ENCODE results near the gene HS3ST5.
"Not testable (repeated sequence)": the region's sequence is repeated elsewhere in the genome, so short reads cannot be mapped to it uniquely, and the experiment has no call there.

The HS3ST5 gene

DNA sequence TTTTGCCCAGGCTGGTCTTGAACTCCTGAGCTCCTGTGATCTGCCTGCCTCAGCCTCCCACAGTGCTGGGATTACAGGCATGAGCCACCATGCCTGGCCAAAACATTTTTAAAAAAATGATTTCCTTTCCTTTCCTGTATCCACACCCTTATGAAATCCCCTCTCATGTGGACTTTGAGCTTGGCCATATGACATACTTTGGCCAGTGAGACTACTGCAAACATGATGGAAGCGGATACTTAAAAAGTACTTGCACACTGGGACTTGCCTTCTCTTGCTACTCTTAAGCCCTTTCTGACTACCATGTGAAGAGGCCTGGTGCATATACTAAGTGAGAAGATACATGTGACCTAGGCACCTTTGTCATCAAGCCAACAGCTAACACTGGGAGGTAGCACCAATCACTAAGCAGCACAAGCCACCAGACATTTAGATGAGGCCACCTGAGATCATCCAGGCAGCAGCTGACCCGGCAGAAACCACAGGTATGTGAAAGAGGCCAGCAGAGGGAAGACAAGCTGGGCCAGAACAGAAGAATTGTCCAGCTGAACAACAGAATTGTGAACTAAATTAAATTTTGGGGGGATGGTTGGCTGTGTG, 293.4 kb downstream of the HS3ST5 start:
- Histone ChIP-seq H3K36me3 (ENCODE audit: control insufficient read depth in 5 of 5, insufficient read depth in 5 of 5, low read length in 5 of 5) (no peaks in the 10 kb centered on the region), H3K27ac (ENCODE audit: low read depth, low read length) (no peak overlapping the region), H3K9ac (ENCODE audit: low read length in 5 of 5) (no peak overlapping the region), H3K27me3 (ENCODE audit: control insufficient read depth in 5 of 5, insufficient read depth in 4 of 5, low read length in 5 of 5) (no peaks in the 10 kb centered on the region), H3K9me3 (ENCODE audit: control insufficient read depth in 5 of 5, low read length in 5 of 5) (peaks cover 0 to 3% (median 0%) of the 10 kb centered on the region in 5 donors), H3K4me3 (ENCODE audit: low read depth in 1 of 5, low read length in 5 of 5) (no peak overlapping the region), H3K4me1 (ENCODE audit: control insufficient read depth in 5 of 5, insufficient read depth in 5 of 5, low read length in 5 of 5) (no peaks in the 10 kb centered on the region)

DNA sequence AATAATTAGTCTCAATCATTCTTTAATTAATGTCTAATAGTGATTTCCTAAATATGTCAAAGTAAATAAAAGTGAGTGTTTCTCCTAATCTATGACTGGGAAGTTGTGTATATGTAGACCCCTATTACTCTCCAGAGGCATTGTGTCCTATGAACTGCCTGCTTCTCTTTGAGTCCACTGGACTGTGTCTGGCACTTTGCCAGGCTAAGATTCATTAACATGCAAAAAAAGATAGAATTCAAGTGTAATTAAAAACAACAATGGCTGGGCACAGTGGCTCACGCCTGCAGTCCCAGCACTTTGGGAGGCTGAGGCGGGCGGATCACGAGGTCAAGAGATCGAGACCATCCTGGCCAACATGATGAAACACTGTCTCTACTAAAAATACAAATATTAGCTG, 298.3 kb downstream of the HS3ST5 start:
- H3K9me3 ChIP-seq (ENCODE audit: control insufficient read depth in 5 of 5, low read length in 5 of 5) = not testable (repeated sequence)

DNA sequence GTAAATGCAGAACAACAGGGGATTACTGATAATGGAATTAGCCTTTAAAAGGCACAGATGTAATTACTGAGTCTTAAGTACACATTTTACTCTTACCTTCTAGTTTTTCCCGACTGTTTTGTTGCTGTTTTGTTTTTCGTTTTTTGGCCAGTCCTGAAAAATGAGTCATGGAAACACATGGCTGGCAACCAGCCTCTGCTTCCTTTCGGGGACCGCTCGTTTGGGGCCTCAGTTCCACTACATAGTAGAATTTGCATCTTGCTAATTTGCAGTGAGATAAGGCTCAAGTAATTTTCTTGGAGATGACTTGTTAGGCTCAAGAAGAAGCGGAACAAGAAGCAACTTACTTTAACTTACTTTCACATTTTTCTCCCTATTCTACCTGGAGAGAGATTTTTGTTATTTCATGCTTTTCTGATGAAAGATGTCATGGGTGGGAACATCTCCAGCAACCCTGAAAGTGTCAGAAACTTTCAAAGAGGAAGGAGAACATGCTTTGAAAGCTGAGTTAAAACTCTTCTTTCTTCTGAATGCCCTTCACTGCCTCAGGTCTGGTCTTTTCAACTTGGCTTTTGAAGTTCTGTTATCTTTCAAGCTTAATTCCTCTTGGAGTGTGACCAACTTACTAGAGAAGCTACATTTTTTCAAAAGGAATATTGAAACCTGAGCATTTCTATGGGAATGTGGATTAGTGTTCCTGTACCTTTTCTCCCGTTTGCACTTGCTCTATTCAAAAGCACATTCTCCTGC, 300.4 kb downstream of the HS3ST5 start:
- Histone ChIP-seq H3K27ac (ENCODE audit: low read depth, low read length) (no peak overlapping the region), H3K36me3 (ENCODE audit: control insufficient read depth in 5 of 5, insufficient read depth in 5 of 5, low read length in 5 of 5) (no peaks in the 10 kb centered on the region), H3K9ac (ENCODE audit: low read length in 5 of 5) (no peak overlapping the region), H3K4me1 (ENCODE audit: control insufficient read depth in 5 of 5, insufficient read depth in 5 of 5, low read length in 5 of 5) (peaks cover 0 to 23% (median 16%) of the 10 kb centered on the region in 5 donors), H3K4me3 (ENCODE audit: low read depth in 1 of 5, low read length in 5 of 5) (no peak overlapping the region), H3K9me3 (ENCODE audit: control insufficient read depth in 5 of 5, low read length in 5 of 5) (no peaks in the 10 kb centered on the region), H3K27me3 (ENCODE audit: control insufficient read depth in 5 of 5, insufficient read depth in 4 of 5, low read length in 5 of 5) (no peaks in the 10 kb centered on the region)

More for the DNA sequence above, 298.3 kb downstream of the HS3ST5 start:
- H3K4me3 ChIP-seq (ENCODE audit: low read depth in 1 of 5, low read length in 5 of 5); H3K27me3 ChIP-seq (ENCODE audit: control insufficient read depth in 5 of 5, insufficient read depth in 4 of 5, low read length in 5 of 5); H3K36me3 ChIP-seq (ENCODE audit: control insufficient read depth in 5 of 5, insufficient read depth in 5 of 5, low read length in 5 of 5); H3K27ac ChIP-seq (ENCODE audit: low read depth, low read length); H3K9ac ChIP-seq (ENCODE audit: low read length in 5 of 5): not testable (repeated sequence)
- H3K4me1 ChIP-seq (ENCODE audit: control insufficient read depth in 5 of 5, insufficient read depth in 5 of 5, low read length in 5 of 5) = peaks cover 0 to 16% (median 12%) of the 10 kb centered on the region in 5 donors

DNA sequence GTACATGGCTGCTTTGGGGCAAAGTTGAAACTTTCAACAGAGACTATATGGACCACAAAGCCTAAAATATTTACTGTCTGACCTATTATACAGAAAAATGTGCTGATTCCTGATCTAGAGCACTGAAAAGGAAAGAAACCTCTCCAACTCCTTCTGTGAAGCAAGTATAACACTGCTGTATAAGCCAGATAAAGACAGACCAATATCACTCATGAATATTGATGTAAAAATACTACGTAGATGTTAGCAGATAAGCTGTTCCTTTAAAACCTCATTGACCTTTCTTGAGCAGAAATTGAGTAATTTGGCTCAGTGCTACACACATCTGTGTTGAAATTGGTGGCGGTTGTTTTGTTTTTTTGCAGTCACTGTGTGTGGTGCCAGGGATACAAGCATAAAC, 302.0 kb downstream of the HS3ST5 start:
- Histone ChIP-seq H3K27me3 (ENCODE audit: control insufficient read depth in 5 of 5, insufficient read depth in 4 of 5, low read length in 5 of 5) (no peaks in the 10 kb centered on the region), H3K9ac (ENCODE audit: low read length in 5 of 5) (no peak overlapping the region), H3K36me3 (ENCODE audit: control insufficient read depth in 5 of 5, insufficient read depth in 5 of 5, low read length in 5 of 5) (no peaks in the 10 kb centered on the region), H3K27ac (ENCODE audit: low read depth, low read length) (no peak overlapping the region), H3K4me1 (ENCODE audit: control insufficient read depth in 5 of 5, insufficient read depth in 5 of 5, low read length in 5 of 5) (peaks cover 0 to 23% (median 16%) of the 10 kb centered on the region in 5 donors), H3K4me3 (ENCODE audit: low read depth in 1 of 5, low read length in 5 of 5) (no peak overlapping the region), H3K9me3 (ENCODE audit: control insufficient read depth in 5 of 5, low read length in 5 of 5) (no peaks in the 10 kb centered on the region)

DNA sequence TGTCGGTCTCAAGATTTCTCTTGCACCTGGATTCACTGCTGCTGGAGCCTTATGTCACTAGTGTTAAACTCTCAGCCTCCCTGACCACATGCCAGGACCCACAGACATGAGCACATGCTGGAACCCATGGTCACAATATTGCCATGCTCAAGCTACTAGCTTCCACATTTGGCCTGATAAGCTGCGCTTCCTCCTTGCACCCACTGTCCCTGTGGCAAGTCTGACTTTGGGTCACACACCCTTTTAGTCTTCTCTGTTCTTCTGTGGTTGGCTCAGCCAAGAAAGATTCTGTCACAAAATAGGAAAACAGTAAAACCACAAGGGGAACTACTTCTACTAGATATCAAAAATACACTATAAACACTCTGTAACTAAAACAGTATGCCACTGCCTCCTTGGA, 303.0 kb downstream of the HS3ST5 start:
- H3K27me3 ChIP-seq (ENCODE audit: control insufficient read depth in 5 of 5, insufficient read depth in 4 of 5, low read length in 5 of 5) = no peaks in the 10 kb centered on the region
- no peak overlapping the region for H3K4me3 ChIP-seq (ENCODE audit: low read depth in 1 of 5, low read length in 5 of 5)
- H3K9ac ChIP-seq (ENCODE audit: low read length in 5 of 5) = no peak overlapping the region
- H3K4me1 ChIP-seq (ENCODE audit: control insufficient read depth in 5 of 5, insufficient read depth in 5 of 5, low read length in 5 of 5) = peaks cover 0 to 23% (median 16%) of the 10 kb centered on the region in 5 donors
- H3K27ac ChIP-seq (ENCODE audit: low read depth, low read length) = no peak overlapping the region
- H3K36me3 ChIP-seq (ENCODE audit: control insufficient read depth in 5 of 5, insufficient read depth in 5 of 5, low read length in 5 of 5) = no peaks in the 10 kb centered on the region
- H3K9me3 ChIP-seq (ENCODE audit: control insufficient read depth in 5 of 5, low read length in 5 of 5) = no peaks in the 10 kb centered on the region

DNA sequence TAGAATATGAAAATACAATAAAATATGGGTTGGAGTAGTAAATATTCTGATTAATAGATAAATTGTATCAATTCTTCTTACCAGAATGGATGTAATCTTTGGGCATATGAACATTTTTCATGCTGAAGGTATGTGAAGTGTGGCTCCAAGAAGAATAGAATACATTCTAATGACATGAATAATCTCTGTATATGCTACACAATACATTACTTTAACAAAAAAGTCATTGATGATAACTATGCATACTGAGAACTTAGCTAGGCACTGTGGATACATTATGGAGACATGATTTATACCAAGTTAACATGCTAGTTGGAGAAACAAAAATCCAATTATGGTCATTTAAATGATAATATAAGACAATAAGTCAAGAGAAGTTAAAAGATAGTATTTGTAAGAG, 309.2 kb downstream of the HS3ST5 start:
- H3K27me3 ChIP-seq (ENCODE audit: control insufficient read depth in 5 of 5, insufficient read depth in 4 of 5, low read length in 5 of 5) = no peaks in the 10 kb centered on the region
- H3K9me3 ChIP-seq (ENCODE audit: control insufficient read depth in 5 of 5, low read length in 5 of 5) = no peaks in the 10 kb centered on the region
- H3K36me3 ChIP-seq (ENCODE audit: control insufficient read depth in 5 of 5, insufficient read depth in 5 of 5, low read length in 5 of 5) = no peaks in the 10 kb centered on the region
- no peak overlapping the region for H3K4me3 ChIP-seq (ENCODE audit: low read depth in 1 of 5, low read length in 5 of 5)
- H3K27ac ChIP-seq (ENCODE audit: low read depth, low read length) = no peak overlapping the region
- H3K4me1 ChIP-seq (ENCODE audit: control insufficient read depth in 5 of 5, insufficient read depth in 5 of 5, low read length in 5 of 5) = no peaks in the 10 kb centered on the region
- H3K9ac ChIP-seq (ENCODE audit: low read length in 5 of 5) = no peak overlapping the region

DNA sequence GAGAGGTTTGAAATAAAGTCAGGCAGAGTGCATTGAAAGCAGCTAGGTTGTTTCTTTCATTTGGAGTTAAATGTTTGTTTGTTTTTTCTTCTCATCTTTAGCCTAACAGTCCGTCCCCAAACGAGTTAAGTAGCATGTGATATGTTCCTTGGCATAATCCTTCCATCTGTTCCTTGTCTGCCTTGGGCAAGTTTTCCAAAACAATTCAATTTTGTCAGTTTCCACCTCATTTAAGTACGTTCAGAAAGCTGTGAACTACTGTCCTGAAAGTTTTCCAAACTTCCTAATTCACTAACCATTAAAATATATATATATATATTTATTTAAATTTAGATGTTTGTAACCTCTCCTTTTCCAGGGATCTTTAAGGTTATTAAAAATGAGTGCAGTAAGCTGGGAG, 310.1 kb downstream of the HS3ST5 start:
- no peak overlapping the region for H3K27ac ChIP-seq (ENCODE audit: low read depth, low read length)
- H3K9me3 ChIP-seq (ENCODE audit: control insufficient read depth in 5 of 5, low read length in 5 of 5) = no peaks in the 10 kb centered on the region
- H3K4me1 ChIP-seq (ENCODE audit: control insufficient read depth in 5 of 5, insufficient read depth in 5 of 5, low read length in 5 of 5) = no peaks in the 10 kb centered on the region
- no peaks in the 10 kb centered on the region for H3K27me3 ChIP-seq (ENCODE audit: control insufficient read depth in 5 of 5, insufficient read depth in 4 of 5, low read length in 5 of 5)
- no peak overlapping the region for H3K4me3 ChIP-seq (ENCODE audit: low read depth in 1 of 5, low read length in 5 of 5)
- no peak overlapping the region for H3K9ac ChIP-seq (ENCODE audit: low read length in 5 of 5)
- H3K36me3 ChIP-seq (ENCODE audit: control insufficient read depth in 5 of 5, insufficient read depth in 5 of 5, low read length in 5 of 5) = no peaks in the 10 kb centered on the region

DNA sequence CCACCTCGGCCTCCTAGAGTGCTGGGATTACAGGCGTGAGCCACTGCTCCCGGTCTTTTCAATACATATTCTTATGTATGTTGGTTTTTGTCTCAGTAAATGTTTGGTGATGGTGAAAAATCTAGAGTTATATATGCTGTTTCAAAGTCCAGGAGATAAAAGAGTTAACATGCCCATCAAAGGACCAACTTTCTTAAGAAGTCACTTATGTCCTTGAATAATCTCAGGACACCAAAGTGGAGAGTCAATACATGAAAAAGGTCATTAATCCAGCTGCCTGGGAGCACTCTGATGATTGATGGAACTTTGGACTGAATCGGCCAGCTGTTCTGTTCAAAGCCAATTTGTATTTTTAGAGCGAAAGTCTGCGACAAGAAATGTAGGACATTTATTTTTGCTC, 312.1 kb downstream of the HS3ST5 start:
- no peaks in the 10 kb centered on the region for H3K36me3 ChIP-seq (ENCODE audit: control insufficient read depth in 5 of 5, insufficient read depth in 5 of 5, low read length in 5 of 5)
- H3K27me3 ChIP-seq (ENCODE audit: control insufficient read depth in 5 of 5, insufficient read depth in 4 of 5, low read length in 5 of 5) = no peaks in the 10 kb centered on the region
- no peaks in the 10 kb centered on the region for H3K9me3 ChIP-seq (ENCODE audit: control insufficient read depth in 5 of 5, low read length in 5 of 5)
- no peak overlapping the region for H3K27ac ChIP-seq (ENCODE audit: low read depth, low read length)
- no peaks in the 10 kb centered on the region for H3K4me1 ChIP-seq (ENCODE audit: control insufficient read depth in 5 of 5, insufficient read depth in 5 of 5, low read length in 5 of 5)
- H3K4me3 ChIP-seq (ENCODE audit: low read depth in 1 of 5, low read length in 5 of 5) = no peak overlapping the region
- H3K9ac ChIP-seq (ENCODE audit: low read length in 5 of 5) = no peak overlapping the region

DNA sequence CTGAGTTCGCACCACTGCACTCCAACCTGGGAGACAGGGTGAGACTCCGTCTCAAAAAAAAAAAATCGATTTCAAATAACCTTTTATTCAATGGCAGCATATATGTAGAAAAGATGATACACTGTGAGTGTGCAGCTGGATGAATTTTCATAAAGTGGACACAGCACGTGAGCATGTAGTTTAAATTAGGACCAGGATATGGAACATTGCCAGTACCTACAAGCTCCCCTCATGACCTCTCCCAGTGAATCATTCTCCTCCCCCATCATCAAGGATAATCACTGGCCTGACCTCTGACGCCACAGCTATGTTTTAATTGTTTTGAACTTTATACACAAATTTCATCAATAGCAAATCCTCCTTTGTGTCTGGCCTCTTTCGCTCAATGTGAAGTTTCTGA, 318.1 kb downstream of the HS3ST5 start:
- no peaks in the 10 kb centered on the region for H3K9me3 ChIP-seq (ENCODE audit: control insufficient read depth in 5 of 5, low read length in 5 of 5)
- H3K27ac ChIP-seq (ENCODE audit: low read depth, low read length) = no peak overlapping the region
- H3K4me3 ChIP-seq (ENCODE audit: low read depth in 1 of 5, low read length in 5 of 5) = no peak overlapping the region
- H3K36me3 ChIP-seq (ENCODE audit: control insufficient read depth in 5 of 5, insufficient read depth in 5 of 5, low read length in 5 of 5) = no peaks in the 10 kb centered on the region
- no peaks in the 10 kb centered on the region for H3K4me1 ChIP-seq (ENCODE audit: control insufficient read depth in 5 of 5, insufficient read depth in 5 of 5, low read length in 5 of 5)
- no peak overlapping the region for H3K9ac ChIP-seq (ENCODE audit: low read length in 5 of 5)
- H3K27me3 ChIP-seq (ENCODE audit: control insufficient read depth in 5 of 5, insufficient read depth in 4 of 5, low read length in 5 of 5) = no peaks in the 10 kb centered on the region

DNA sequence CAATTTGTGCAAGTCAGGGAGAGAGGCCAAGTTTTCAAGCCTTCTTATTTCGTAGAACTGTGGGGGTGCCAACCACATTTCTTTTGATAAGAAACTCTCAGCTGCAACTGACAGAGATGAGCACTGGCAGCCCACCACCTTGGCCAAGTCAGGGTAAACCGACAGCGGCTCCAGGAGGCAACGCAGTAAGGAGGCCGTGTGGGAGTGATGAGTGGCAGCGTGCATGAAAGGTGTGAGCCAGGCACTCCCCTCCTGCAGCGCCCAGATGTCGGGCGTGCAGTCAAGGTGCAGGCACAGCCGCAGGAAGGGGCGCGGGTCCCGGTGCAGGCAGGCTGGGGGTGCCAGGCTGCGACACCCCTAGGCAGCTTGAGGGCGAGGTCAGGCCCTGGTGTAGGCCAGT, 322.6 kb downstream of the HS3ST5 start:
- Histone ChIP-seq H3K36me3 (ENCODE audit: control insufficient read depth in 5 of 5, insufficient read depth in 5 of 5, low read length in 5 of 5) (no peaks in the 10 kb centered on the region), H3K27me3 (ENCODE audit: control insufficient read depth in 5 of 5, insufficient read depth in 4 of 5, low read length in 5 of 5) (no peaks in the 10 kb centered on the region), H3K4me3 (ENCODE audit: low read depth in 1 of 5, low read length in 5 of 5) (no peak overlapping the region), H3K9ac (ENCODE audit: low read length in 5 of 5) (no peak overlapping the region), H3K4me1 (ENCODE audit: control insufficient read depth in 5 of 5, insufficient read depth in 5 of 5, low read length in 5 of 5) (no peaks in the 10 kb centered on the region), H3K9me3 (ENCODE audit: control insufficient read depth in 5 of 5, low read length in 5 of 5) (no peaks in the 10 kb centered on the region), H3K27ac (ENCODE audit: low read depth, low read length) (no peak overlapping the region)
